ENCODE measurements around the gene KANSL2. TPM values are rescaled to one million over a fixed set of nuclear protein-coding genes. Genes with fewer than 3 reads are reported as not detected.
"Not testable (repeated sequence)": the region's sequence is repeated elsewhere in the genome, so short reads cannot be mapped to it uniquely, and the experiment has no call there.

KANSL2 gene
- 32.6 TPM for polyA plus RNA-seq (ENCODE audit: insufficient read length)

DNA sequence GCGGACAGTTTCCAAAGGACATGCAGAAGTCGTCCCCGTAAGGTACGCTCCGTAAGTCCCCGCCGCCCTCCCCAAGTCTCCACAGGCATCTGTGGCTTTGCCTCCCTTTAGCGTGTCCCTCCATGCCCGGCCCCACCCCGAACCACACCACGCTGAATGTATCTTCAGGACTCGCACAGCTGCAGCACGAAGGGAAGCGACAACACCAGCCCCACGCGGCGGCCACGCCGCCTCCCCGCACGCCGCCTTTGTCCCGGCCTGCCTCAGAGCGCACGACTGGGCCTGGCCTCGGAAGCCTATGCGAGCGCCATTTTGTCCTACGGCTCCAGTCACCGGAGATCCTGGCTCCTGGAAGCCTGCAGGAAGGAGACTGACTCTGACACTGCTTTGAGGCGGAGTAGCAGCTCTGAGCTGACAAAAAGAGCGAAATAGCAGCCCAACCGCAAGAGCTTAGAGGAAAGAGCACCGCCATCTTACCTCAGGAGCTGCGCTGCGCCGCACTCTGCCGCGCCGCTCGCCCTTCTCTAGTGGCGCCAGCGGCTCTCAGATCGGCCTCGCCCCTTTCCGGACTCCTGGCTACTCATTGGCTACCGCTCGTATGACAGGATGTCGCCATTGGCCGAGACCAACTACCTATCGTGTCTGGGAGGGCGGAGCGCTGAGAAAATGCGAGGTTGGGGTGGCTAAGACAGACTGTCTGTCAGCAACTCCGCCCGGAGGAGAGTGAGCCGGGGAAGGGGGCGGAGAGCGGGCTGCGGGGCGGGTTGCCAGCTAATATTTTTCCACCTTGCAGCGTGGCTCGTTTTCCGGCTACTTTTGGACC lies at the start of gene KANSL2:
TSS of gene KANSL2 (minus strand) at position 529 of the 823 bp plus-strand sequence. CDS start 606 bp downstream, outside the sequence.
- DNase-seq (ENCODE audit: low read depth), result peak; percentile 98

DNA sequence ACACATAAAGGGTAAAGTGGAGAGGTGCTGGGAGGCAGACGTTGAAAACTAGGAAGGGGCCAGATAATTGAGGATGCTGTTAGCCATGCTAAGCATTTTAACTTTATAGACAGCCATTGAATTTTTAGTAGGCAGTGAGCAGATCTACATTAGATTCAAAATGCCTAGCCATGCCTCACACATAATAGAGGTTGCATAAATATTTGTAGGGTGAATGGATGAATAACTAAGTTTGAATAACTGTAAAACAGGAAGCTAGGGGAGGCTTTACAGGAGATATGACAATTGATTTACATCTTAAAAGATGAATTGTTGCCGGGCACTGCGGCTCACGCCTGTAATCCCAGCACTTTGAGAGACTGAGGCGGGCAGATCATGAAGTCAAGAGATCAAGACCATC lies 46.8 kb upstream of the KANSL2 start:
- no peak for DNase-seq (ENCODE audit: low read depth)

DNA sequence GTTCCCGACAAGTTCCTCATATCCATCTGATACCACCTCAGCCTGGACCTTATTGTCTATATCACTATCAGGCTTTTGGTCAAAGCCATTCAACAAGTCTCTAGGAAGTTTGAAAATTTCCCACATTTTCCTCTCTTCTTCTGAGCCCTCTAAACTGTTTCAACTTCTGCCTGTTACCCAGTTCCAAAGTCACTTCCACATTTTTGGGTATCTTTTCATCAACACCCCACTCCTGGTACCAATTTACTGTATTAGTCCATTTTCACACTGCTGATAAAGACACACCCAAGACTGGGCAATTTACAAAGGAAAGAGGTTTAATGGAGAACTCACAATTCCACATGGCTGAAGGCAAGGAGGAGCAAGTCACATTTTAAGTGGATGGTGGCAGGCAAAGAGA lies 38.7 kb upstream of the KANSL2 start:
- DNase-seq (ENCODE audit: low read depth), result not testable (repeated sequence)

- not testable (repeated sequence) for DNase-seq (ENCODE audit: low read depth)
These were observed 38.1 kb upstream of the KANSL2 start for GRCh38 chr12:48720171-48720570.

- not testable (repeated sequence) for DNase-seq (ENCODE audit: low read depth)
These were observed 37.0 kb upstream of the KANSL2 start for GRCh38 chr12:48719002-48719401.

- DNase-seq (ENCODE audit: low read depth), result no peak
These were observed 35.2 kb upstream of the KANSL2 start for GRCh38 chr12:48717252-48717695.

GRCh38 chr12:48716493-48717251 lies 34.6 kb upstream of the KANSL2 start, which contains the start of gene CCNT1:
TSS of gene CCNT1 (minus strand) at chr12:48716707. CDS start at chr12:48716675, 32 bp downstream.
- DNase-seq (ENCODE audit: low read depth), result peak; percentile 100

- DNase-seq (ENCODE audit: low read depth), result no peak
These were observed 34.1 kb upstream of the KANSL2 start for GRCh38 chr12:48716168-48716492.

DNA sequence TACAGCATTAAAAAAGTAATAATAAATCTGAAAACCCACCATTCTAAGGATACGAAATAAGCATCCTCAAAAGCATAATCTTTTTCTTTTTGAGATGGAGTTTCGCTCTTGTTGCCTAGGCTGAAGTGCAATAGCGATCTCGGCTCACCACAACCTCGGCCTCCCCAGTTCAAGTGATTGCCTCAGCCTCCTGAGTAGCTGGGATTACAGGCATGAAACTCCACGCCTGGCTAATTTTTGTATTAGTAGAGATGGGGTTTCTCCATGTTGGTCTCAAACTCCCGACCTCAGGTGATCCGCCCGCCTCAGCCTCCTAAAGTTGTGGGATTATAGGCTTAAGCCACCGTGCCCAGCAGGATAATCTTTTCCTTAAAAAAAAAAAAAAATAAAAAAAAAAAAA lies 30.2 kb upstream of the KANSL2 start:
- no peak for DNase-seq (ENCODE audit: low read depth)

DNA sequence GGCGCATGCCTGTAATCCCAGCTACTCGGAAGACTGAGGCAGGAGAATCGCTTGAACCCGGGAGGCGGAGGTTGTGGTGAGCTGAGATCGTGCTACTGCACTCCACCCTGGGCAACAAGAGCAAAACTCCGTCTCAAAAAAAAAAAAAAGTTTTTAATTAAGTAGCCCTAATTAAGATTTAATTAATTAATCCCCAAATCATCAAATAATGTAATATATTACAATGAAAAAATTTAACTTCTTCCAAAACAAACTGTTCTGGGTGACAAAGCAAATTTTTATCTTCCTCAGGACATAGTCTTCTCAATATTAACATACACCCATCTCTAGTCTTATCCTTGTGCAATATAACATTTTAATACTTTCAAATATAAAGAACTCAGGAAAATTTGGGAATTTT lies 16.8 kb upstream of the KANSL2 start:
- DNase-seq (ENCODE audit: low read depth), result not testable (repeated sequence)

DNA sequence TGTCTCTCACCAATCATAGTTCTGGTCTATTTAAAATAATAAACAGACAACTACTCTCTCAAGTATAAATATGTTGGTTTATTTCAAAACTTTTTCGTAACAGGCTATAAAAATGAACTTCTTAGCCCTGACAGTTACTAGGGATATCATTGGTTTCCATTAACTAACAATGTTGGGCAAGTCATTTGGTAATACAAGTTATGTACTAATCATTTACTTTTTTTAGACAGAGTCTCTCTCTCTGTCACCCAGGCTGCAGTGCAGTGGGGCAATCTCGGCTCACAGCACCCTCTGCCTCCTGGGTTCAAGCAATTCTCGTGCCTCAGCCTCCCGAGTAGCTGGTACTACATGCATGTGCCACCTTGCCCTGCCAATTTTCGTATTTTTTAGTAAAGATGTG lies 14.6 kb upstream of the KANSL2 start:
- DNase-seq (ENCODE audit: low read depth), result no peak

GRCh38 chr12:48695859-48696258 lies 13.8 kb upstream of the KANSL2 start:
- no peak for DNase-seq (ENCODE audit: low read depth)

- no peak for DNase-seq (ENCODE audit: low read depth)
These were observed 12.0 kb upstream of the KANSL2 start for GRCh38 chr12:48694038-48694437.

GRCh38 chr12:48693572-48693971 lies 11.5 kb upstream of the KANSL2 start:
- DNase-seq (ENCODE audit: low read depth), result no peak

- no peak for DNase-seq (ENCODE audit: low read depth)
These were observed 9.9 kb upstream of the KANSL2 start for GRCh38 chr12:48691826-48692487.

GRCh38 chr12:48690990-48691389 lies 9.0 kb upstream of the KANSL2 start:
- no peak for DNase-seq (ENCODE audit: low read depth)

GRCh38 chr12:48690436-48690835 lies 8.4 kb upstream of the KANSL2 start:
- DNase-seq (ENCODE audit: low read depth), result no peak

DNA sequence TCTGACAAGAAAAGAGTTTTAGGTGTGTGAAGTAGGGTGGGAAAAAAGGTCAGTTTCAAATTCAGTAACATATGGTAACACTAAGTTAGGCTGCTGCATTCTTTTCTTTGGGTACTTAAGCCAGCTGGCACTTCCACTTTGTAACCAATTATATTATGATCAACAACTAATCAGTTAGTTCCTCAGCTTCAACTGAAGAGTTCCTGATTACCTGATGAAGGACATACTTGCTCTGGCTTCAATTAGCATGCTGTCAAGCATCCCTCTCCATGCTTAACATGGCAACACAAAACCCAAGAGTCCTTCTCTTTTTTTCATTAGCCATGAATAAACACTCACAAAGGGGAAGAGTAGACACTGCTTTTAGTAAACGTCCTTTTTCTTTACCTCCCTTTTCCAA lies 6.8 kb upstream of the KANSL2 start:
- DNase-seq (ENCODE audit: low read depth), result no peak

- no peak for DNase-seq (ENCODE audit: low read depth)
These were observed 5.6 kb upstream of the KANSL2 start for GRCh38 chr12:48687592-48687991.

DNA sequence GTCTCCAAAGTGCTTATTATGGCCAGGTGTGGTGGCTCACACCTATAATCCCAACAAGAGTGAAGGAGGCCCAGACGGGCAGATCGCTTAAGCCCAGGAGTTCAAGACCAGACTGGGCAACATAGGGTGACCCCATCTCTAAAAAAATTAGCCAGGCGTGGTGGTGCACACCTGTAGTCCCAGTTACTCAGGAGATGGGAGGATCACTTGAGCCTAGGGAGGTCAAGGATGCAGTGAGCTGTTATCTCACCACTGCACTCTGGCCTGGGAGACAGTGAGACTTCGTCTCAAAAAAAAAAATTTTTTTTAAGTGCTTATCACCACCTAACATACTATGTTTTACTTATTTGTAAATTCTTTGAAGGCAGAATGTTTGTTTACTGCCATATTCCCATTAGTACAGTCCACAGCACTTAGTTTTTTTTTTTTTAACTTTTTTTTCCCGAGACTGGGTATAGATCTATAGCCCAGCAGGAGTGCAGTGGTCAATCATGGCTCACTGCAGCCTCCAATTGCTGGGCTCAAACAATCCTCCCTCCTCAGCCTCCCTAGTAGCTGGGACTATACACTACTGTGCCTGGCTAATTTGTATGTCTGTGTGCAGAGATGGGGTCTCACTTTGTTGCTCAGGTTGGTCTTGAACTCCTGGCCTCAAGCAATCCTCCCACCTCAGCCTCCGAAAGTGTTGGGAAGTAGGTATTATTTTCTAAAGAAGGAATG lies 4.7 kb upstream of the KANSL2 start:
- DNase-seq (ENCODE audit: low read depth), result no peak

DNA sequence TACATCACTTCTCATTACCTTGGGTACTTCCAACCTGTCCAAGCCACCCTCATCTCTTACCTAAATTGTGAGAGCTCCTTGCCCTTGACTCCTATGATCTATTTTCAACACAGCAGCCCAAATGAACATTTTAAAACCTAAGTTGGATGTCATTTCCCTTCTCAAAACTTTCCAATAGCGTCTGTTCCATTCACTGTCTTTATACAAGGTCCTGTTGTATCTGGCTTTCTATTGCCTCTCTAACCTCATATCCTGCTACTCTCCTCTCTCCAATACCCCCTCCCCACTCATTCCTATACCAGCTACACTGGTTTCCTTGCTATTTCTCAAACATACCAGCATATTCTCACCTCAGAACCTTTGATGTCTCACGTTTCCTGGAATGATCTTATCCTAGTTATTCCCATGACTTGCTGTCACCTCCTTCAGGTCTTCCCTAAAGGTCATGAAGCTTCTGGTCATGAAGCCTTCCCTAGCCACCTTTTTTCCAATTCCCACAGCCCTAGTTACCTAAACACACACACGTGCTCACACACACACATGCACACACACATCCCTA lies 4.1 kb upstream of the KANSL2 start:
- DNase-seq (ENCODE audit: low read depth), result no peak

Measured in forelimb muscle (tissue), 1 donor.